GM12892 (cell line): ENCODE data around the gene ALPK3.

Source experiments
- POLR2A ChIP-seq: IDR thresholded peaks from 2 replicates; pipeline ENCODE4 v1.6.1; 2011; ENCODE audit warnings: low read depth, low read length, control low read depth
- POLR2AphosphoS5 ChIP-seq: IDR thresholded peaks from 2 replicates; pipeline ENCODE4 v1.6.1; 2011; ENCODE audit warnings: low read depth, low read length, control low read depth
- TAF1 ChIP-seq: IDR thresholded peaks from 2 replicates; pipeline ENCODE4 v1.6.1; 2011; ENCODE audit warnings: low read depth, mild to moderate bottlenecking, control low read depth, low read length, borderline replicate concordance

GRCh38 chr15:84907731-84908130 is 90.6 kb downstream of the ALPK3 start:
- TF ChIP-seq POLR2A (no peak), POLR2AphosphoS5 (no peak), TAF1 (no peak)
